Measurements from ENCODE around the gene KCNH5.

- TF ChIP-seq CTCF (conservative IDR thresholded peaks at IDR 0.05; ENCODE audit: low read length) (no peak), EZH2phosphoT487 (IDR thresholded peaks at IDR 0.05; ENCODE audit: borderline replicate concordance, low read depth, low read length) (no peak)
Observed at GRCh38 chr14:62792578-62792977, 252.7 kb downstream of the KCNH5 start.

All from OCI-LY7 (cell line).